A204.1 (cell line): ENCODE measurements around the gene MNAT1.
"Not testable (repeated sequence)": the region's sequence is repeated elsewhere in the genome, so short reads cannot be mapped to it uniquely, and the experiment has no call there.

Source experiments
- FAIRE-seq: peaks from 2 replicates; lab custom pipeline; 2012; peaks lifted over from hg19 to GRCh38; lab: Jason Lieb, UNC

Gene MNAT1

GRCh38 chr14:60734465-60735242 is at the start of gene MNAT1:
MNAT1 (plus strand) TSS chr14:60734761; CDS start chr14:60734863, 102 bp downstream.
- no peak for FAIRE-seq

DNA sequence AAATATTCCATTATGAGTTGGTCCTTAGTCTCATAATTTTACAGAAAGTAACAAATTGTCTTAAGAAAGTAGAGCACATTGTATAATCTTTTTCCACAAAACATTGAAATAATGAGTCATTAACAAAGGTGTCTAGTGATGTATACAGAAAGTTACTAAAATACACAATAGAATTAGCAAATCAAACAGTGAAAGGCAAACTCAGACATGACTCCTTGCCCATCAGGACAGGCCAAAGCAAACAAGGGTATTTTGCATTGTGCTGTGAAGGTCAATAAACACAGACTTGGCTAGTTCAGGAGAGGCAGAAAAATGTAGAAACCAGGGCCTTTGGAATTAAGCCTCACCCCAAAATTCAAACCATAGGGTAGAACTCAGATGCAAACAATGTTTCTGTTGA is 47.7 kb upstream of the MNAT1 start:
- no peak for FAIRE-seq

DNA sequence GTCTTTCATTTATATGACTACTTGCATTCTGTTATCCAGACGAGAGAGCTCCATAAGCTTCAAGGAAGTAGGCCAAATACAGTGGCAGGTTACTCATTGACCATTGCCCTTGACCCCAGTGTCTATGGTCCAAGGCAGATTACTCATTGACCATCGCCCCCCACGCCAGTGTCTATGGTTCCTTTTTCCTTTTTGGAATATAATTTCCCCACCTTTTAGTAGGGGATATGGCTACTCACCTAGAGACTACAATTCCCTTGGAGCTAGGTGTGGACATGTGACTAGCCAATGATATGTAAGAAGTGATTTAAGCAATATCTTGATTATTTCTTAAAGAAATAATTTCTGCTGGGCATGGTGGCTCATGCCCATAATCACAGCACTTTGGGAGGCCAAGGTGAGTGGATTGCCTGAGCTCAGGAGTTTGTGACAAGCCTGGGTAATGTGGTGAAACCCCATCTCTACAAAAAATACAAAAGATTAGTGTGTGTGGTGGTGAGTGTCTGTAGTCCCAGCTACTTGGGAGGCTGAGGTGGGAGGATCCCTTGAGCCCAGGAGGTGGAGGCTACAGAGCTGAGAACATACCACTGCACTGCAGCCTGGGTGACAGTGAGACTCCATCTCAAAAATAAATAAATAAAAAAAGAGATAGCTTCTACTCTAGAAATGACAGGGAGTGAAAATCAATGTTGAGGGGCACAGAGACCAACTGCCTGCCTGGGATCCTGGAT is 43.0 kb upstream of the MNAT1 start:
- no peak for FAIRE-seq

GRCh38 chr14:60695327-60695726 is 39.2 kb upstream of the MNAT1 start:
- no peak for FAIRE-seq

- no peak for FAIRE-seq
Observed at GRCh38 chr14:60700598-60700997, 34.0 kb upstream of the MNAT1 start.

- FAIRE-seq: no peak
Observed at GRCh38 chr14:60705100-60705499, 29.5 kb upstream of the MNAT1 start.

GRCh38 chr14:60707858-60708257 is 26.7 kb upstream of the MNAT1 start:
- no peak for FAIRE-seq

GRCh38 chr14:60710494-60710893 is 24.1 kb upstream of the MNAT1 start:
- no peak for FAIRE-seq

GRCh38 chr14:60713513-60713912 is 21.0 kb upstream of the MNAT1 start:
- no peak for FAIRE-seq

GRCh38 chr14:60720391-60720790 is 14.2 kb upstream of the MNAT1 start:
- no peak for FAIRE-seq

GRCh38 chr14:60720962-60721325 is 13.6 kb upstream of the MNAT1 start:
- FAIRE-seq: no peak

DNA sequence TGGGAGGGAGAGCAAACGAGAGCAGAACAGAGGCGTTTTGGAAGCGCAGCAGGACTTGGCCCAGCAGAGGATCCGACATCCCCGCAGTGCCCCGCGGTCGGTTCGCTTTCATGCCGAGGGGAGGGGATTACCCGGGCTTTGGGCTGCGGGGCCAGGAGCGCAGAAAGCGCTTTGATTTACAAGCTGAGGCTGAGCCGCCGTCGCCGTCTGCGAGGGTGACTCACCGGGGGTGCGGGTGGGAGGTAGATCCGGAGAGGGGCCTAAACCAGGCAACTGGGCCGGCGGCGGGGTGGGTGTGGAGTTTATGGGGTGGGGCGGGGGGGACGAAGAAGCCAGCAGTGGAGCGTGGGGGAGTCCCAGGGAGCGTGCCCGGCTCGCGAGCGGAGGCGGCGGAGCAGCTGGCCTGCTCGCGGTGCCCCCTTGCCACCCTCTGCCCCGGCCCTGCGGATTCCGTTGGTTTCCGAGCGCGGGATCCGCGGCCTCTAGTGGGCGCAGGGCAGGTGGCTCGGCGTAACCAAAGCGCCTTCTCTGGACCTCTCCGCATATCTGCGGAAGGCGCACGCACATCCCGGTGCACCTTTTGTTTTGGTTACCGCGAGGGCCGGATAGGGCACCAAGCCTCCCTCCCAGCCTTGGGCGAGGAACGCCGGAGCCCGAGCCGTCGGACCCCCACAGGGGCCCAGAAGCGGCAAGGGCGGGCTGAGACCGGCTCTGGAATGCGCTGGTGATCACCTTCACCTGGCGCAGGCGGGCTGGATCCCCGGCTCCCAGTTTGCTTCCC is 13.0 kb upstream of the MNAT1 start:
- no peak for FAIRE-seq

- no peak for FAIRE-seq
Observed at GRCh38 chr14:60722107-60722356, 12.5 kb upstream of the MNAT1 start.

DNA sequence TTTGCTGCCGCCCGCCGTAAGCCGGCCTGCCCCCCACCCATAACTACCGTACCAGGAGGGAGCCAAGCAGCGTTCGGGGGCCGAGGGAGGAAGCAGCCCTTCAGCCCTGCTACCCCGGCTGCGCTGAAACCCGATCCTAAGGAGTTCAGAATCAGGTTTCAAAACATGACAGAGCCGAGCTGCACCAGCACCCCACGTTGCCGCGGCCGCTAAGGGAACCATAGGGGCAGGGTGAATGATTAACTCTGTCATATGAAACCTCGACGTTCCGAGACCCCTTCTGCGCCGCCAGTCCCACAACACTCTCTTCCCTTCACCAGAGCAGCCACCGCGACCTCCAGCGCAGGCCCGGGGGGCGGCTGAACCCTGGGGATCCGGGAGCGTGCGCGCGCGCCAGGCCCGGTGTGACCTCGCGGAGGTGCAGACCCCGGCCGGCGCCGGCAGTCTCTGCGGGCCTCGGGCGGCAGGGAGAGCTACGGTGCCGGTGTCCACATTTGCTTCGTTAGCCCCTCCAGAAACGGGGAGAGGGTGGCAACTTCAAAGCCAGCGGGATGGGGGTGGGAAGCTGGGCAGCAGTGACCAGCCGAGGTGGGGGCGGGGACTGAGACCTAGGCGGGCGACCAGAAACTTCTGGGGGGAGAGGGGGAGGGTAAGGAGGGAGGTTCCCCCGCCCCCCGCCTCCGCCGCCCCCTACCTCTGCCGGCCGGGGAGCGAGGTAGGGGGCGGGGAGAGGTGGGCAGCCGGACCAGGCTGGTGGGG is 12.0 kb upstream of the MNAT1 start:
- no peak for FAIRE-seq

DNA sequence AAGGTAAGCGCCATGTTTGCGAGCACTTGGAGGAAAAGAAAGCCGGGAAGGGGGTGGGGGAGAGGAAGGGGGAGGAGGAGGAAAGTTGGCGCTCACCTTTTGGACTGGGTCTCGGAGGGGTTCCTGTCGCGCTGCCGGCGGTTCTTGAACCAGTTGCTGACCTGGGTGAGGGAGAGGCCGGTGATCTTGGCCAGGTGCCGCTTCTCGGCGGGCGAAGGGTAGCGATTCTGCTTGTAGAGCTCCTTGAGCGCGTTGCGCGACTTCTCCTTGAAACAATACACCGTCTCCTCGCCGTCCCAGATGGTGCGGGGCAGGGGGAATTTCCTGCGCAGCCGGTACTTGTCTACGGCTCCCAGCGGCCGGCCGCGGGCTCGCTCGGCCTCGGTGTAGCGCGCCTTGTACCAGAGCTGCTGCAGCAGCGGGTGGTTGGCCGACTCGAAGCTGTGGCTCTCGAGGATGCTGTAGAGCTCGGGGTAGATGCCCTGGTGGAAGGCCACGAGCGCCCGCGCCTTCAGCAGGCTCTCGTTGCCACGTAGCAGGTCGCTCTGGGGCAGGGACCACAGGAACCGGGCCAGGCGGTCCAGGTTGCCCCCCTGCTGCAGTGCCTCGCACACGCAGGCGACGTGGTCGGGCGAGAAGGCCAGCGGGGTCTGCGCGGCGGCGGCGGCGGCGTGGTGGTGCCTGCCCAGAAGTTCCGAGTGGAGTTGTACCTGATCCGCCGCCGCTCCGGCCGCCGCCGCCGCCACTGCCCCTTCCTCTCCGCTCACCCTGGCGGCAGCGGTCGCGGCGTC is 11.2 kb upstream of the MNAT1 start:
- FAIRE-seq: no peak

GRCh38 chr14:60723907-60724618 is 10.5 kb upstream of the MNAT1 start, which contains the start of gene SIX4:
SIX4 (minus strand) TSS chr14:60724351; CDS start chr14:60724074, 277 bp downstream.
- peak; percentile 98 for FAIRE-seq

DNA sequence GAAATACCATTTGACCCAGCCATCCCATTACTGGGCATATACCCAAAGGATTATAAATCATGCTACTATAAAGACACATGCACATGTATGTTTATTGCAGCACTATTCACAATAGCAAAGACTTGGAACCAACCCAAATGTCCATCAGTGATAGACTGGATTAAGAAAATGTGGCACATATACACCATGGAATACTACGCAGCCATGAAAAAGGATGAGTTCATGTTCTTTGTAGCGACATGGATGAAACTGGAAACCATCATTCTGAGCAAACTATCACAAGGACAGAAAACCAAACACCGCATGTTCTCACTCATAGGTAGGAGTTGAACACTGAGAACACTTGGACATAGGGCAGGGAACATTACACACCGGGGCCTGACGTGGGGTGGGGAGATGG is 3.3 kb upstream of the MNAT1 start:
- not testable (repeated sequence) for FAIRE-seq

GRCh38 chr14:60732840-60733483 is 1.6 kb upstream of the MNAT1 start:
- FAIRE-seq: no peak

DNA sequence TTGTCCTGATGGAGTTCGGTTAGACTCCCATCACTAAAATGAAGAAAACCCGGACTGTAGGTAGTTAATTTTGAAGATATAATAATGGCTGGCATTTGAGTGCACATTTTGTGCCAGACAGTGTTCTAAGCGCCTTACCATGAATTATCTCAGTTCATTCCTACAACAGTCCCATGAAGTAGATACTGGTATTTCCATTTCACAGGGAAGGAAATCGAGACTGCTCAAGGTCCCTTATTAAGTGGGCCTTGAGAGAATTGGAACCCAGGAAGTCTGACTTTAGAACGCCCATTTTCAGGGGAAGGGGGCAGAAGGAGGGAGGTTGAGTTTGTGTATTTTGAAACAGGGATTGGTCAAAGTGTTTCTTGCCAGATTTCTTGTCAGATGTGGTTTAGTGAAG is 855 bp downstream of the MNAT1 start:
- FAIRE-seq: no peak

DNA sequence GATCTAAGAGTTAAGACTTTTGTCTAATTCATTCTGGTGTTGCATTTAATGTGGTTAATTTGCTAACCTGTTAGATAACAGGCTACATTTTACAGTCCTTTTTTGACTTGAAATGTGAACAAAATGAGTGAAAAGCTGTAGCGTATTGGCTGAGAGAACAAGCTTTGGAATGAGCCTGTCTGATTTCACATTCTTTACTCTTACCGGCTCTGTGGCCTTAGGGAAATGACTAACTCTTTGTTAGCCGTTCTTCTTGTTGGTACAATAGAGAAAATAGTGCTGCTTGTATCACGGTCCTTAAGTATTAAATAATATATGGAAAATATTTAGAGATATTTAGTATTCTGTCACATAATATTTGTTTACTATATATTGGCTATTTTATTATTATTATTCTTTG is 1.9 kb downstream of the MNAT1 start:
- FAIRE-seq: peak; percentile 80
